Choroid plexus epithelial cell (primary cell): ENCODE measurements around the gene TOP1.

ENCODE experiments used
- DNase-seq: peaks from one replicate; pipeline ENCODE4 v3.0.0-alpha.2; 2010; ENCODE audit warnings: low read depth
- H3K4me3 ChIP-seq: 2 replicates; pipeline ENCODE4 v1.5.1; 2011; ENCODE audit warnings: low read depth, mild to moderate bottlenecking, control low read depth, low read length, moderate library complexity
- TF ChIP-seq, protein P1 (sequence below): conservative IDR thresholded peaks from 2 replicates; pipeline ENCODE4 v1.5.1; 2011; ENCODE audit warnings: low read depth, mild to moderate bottlenecking, control low read depth, inconsistent platforms, low read length, moderate library complexity

The TOP1 gene

DNA sequence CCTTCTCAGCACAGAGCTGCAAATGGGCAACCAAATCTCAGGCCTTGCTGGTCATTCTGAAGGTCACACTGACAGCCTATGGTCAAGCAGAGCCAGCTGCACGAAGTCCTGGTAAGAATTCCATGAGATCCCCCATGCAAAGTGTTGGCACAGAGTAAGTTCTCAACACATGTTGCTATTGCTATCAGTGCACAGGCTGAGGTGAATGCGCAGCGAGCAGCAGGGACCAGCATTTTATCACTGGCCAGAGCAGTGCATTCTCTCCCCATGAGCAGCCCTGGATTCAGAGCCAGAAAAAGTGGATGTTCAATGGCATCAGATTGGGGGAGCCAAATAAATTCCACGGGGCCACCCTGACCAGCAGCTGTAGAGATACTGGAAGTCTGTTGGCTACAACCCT lies 44.1 kb upstream of the TOP1 start:
- TF ChIP-seq, protein P1, sequence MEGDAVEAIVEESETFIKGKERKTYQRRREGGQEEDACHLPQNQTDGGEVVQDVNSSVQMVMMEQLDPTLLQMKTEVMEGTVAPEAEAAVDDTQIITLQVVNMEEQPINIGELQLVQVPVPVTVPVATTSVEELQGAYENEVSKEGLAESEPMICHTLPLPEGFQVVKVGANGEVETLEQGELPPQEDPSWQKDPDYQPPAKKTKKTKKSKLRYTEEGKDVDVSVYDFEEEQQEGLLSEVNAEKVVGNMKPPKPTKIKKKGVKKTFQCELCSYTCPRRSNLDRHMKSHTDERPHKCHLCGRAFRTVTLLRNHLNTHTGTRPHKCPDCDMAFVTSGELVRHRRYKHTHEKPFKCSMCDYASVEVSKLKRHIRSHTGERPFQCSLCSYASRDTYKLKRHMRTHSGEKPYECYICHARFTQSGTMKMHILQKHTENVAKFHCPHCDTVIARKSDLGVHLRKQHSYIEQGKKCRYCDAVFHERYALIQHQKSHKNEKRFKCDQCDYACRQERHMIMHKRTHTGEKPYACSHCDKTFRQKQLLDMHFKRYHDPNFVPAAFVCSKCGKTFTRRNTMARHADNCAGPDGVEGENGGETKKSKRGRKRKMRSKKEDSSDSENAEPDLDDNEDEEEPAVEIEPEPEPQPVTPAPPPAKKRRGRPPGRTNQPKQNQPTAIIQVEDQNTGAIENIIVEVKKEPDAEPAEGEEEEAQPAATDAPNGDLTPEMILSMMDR: no peak
- no peak for DNase-seq

DNA sequence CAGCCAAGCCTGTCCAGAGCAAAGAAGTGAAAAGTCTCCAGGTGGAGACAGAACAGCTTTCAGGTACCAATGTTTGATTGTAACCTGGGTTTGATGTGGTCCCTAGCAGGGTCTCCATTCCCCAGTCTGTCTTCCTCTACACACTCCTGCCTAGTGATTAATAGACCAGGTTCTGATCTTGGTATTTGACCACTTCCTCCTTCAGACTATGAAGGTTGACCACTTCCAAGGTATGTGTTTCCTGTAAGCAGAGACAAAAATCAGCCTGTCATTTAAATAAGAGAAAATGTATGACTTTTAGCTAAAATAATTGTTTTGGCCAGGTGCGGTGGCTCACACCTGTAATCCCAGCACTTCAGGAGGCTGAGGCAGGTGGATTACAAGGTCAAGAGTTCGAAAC lies 41.8 kb upstream of the TOP1 start:
- H3K4me3 ChIP-seq: no peak overlapping the region
- TF ChIP-seq, protein P1: no peak
- DNase-seq: no peak

More for the DNA sequence above, 44.1 kb upstream of the TOP1 start:
- H3K4me3 ChIP-seq: no peak overlapping the region

DNA sequence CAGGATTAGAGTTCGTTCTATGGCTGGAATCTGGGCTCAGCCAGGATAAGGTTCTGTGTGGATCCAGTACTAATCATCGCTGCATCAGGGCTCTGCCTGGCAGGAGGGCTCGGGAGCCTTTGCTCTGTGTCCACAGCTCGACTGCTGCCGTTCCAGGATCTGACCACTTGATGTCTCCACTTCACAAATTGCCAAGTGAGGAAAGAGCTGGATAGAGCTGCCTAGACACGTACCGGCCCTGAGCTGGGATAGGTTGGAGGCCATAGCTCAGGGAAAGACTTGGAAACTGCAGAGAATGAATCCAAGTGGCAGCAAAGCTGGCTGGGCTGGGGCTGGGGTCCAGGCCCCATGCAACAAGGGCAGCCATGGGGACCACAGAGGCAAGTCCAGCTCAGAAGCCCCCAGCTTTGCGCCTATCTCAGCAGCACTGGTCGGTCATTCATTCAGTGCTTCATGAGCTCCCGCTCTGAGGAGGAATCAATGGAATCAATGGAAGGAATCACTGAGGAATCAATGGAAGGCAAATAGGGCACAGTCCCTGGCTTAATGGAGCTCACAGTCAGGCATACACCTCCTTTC lies 38.0 kb upstream of the TOP1 start:
- DNase-seq: peak; percentile 95
- H3K4me3 ChIP-seq: no peak overlapping the region
- TF ChIP-seq, protein P1: peak; percentile 96

DNA sequence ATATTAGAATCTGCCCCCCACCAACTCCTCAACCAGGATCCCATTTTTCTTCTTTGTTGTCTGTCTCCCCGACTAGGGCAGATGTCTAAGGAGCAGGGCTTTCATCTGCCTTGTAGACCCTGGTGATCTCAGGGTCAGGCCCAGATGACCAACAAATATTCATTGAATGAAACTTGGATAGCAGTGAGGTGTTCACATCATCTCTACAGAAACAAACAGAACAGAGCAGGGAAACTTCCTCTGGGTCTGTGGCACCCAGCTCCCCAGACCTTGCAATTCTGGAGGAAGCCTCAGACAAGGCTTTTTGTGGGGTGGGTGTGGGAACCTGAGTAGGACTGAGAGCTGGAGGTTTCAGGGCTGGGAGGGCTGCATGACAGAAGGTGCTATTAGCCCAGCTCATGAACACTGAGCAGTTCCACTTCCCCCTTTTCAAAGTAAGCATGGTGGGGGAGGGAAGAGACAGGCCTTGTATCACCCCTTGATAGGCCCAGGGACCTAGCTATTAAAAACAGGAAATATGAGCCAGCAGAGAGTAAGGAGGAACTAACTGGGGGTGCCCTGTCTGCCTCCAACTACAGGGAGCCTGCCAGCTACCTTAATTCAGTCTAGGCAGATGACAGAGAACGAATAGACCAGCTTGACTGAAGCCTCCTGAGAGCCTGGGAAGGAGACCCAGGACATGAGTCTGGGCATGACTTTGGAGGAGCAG lies 37.3 kb upstream of the TOP1 start:
- no peak overlapping the region for H3K4me3 ChIP-seq
- TF ChIP-seq, protein P1: no peak
- peak; percentile 27 for DNase-seq

DNA sequence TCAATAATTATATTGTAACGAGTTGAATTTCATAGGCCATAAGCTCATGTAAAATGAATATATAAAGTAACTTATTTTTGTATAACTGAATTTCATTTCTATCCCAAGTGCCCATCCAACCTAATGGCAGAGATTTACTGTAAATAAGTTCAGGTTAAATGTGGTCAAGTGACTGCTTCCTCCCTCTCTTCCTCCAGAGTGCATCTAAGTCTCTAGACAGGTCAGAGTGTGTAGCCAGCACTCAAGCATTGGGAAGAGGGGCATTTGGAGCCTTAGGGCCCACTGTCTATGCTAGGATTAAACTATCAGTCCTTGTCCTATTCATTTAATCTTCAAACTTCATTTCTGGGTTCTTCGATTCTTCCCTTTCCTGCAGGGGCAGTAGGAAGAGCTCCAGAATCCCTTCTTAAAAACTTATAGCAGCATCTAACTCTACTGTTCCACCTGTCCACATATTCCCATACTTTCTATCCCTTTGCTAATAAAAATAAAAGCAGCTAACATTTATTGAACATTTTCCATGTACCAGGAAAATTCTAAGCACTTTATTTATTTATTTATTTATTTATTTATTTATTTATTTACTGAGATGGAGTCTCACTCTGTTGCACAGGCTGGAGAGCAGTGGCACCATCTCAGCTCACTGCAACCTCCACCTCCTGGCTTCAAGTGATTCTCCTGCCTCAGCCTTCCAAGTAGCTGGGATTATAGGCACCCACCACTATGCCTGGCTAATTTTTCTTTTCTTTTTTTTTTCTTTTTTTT lies 36.1 kb upstream of the TOP1 start:
- no peak overlapping the region for H3K4me3 ChIP-seq
- TF ChIP-seq, protein P1: no peak
- no peak for DNase-seq

DNA sequence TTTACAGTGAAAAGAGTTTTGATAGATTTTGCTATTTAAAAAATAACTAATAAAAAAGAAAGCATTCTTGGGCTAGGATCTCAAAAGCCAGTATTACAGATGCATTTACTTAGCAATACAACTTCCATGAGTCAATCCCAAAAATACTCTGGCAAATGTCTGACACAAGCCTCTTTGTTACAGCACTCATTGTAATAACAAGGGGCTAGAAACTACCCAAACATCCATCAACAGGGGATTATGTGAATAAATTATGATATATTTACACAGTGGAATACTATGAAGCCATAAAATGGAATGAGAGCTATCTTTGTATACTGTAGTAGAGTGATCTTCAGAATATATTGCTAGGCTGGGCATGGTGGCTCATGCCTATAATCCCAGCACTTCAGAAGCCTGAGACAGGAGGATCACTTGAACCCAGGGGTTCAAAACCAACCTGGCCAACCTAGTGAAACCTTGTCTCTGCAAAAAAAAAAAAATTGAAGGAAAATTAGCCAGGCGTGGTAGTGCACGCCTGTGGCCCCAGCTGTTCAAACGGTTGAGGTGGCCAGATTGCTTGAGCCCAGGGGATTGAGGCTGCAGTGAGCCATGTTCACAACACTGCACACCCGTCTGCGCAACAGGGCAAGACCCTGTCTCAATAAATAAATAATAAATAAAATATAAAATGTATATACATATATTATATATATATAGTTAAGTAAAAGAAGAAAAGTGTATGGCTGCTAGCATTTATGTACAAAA lies 34.7 kb upstream of the TOP1 start:
- TF ChIP-seq, protein P1: no peak
- DNase-seq: no peak
- no peak overlapping the region for H3K4me3 ChIP-seq
